GM19438 (cell line): ENCODE results near the gene TEPSIN.

Experiments used
- ATAC-seq: cut with Tn5 transposase; IDR thresholded peaks from one replicate; pipeline ENCODE4 v1.9.1; 2021; ENCODE audit warnings: low read depth; ENCODE audit not compliant: unreplicated experiment

TEPSIN gene

GRCh38 chr17:81238815-81239713 is at the start of gene TEPSIN, which contains the start of gene NDUFAF8:
Gene TEPSIN (minus strand): TSS chr17:81239055. CDS start chr17:81239033, 22 bp downstream.
Gene NDUFAF8 (plus strand): TSS chr17:81239318. CDS start chr17:81239364, 46 bp downstream.
- peak; percentile 92 for ATAC-seq

- no peak for ATAC-seq
Measured at GRCh38 chr17:81287741-81288430, 49.0 kb upstream of the TEPSIN start.

- no peak for ATAC-seq
Measured at GRCh38 chr17:81287152-81287551, 48.3 kb upstream of the TEPSIN start.

GRCh38 chr17:81286491-81287145 is 47.8 kb upstream of the TEPSIN start:
- no peak for ATAC-seq

- ATAC-seq = no peak
Measured at GRCh38 chr17:81285894-81286293, 47.0 kb upstream of the TEPSIN start.

GRCh38 chr17:81285179-81285878 is 46.5 kb upstream of the TEPSIN start:
- ATAC-seq = no peak

- ATAC-seq = no peak
Measured at GRCh38 chr17:81282876-81283275, 44.0 kb upstream of the TEPSIN start.

- ATAC-seq = no peak
Measured at GRCh38 chr17:81282141-81282540, 43.3 kb upstream of the TEPSIN start.

GRCh38 chr17:81280571-81280970 is 41.7 kb upstream of the TEPSIN start:
- no peak for ATAC-seq

- ATAC-seq = no peak
Measured at GRCh38 chr17:81279278-81280275, 40.7 kb upstream of the TEPSIN start.

- ATAC-seq = no peak
Measured at GRCh38 chr17:81278831-81279230, 40.0 kb upstream of the TEPSIN start.

GRCh38 chr17:81277946-81278693 is 39.3 kb upstream of the TEPSIN start:
- ATAC-seq = no peak

- no peak for ATAC-seq
Measured at GRCh38 chr17:81277421-81277820, 38.6 kb upstream of the TEPSIN start.

GRCh38 chr17:81276781-81277180 is 37.9 kb upstream of the TEPSIN start:
- ATAC-seq = no peak

- no peak for ATAC-seq
Measured at GRCh38 chr17:81274471-81274855, 35.6 kb upstream of the TEPSIN start.

- ATAC-seq = no peak
Measured at GRCh38 chr17:81273698-81274470, 35.0 kb upstream of the TEPSIN start.

- ATAC-seq = no peak
Measured at GRCh38 chr17:81272616-81273015, 33.8 kb upstream of the TEPSIN start.

GRCh38 chr17:81271226-81271625 is 32.4 kb upstream of the TEPSIN start:
- ATAC-seq = no peak
